Measurements from ENCODE around the gene MRPL34. TPM values are rescaled to one million over a fixed set of nuclear protein-coding genes. Genes with fewer than 3 reads are reported as not detected.
A peak's percentile ranks its signal among the peaks of the same experiment; 100 is the strongest.

Gene MRPL34
- total RNA-seq, 1 donor from 2014 or later = 125 TPM

- no peak for TF ChIP-seq CTCF (IDR thresholded peaks at IDR 0.05; ENCODE audit: insufficient read depth, low read length, poor library complexity, severe bottlenecking)
- DNase-seq (ENCODE audit: low read depth) = no peak
- no peak overlapping the region for H3K4me3 ChIP-seq (ENCODE audit: low read depth, low read length)
- peaks cover 3% of the 10 kb centered on the region for H3K36me3 ChIP-seq (ENCODE audit: control insufficient read depth, insufficient read depth, low read length)
- peaks cover 11% of the 10 kb centered on the region for H3K27me3 ChIP-seq (ENCODE audit: control insufficient read depth, insufficient read depth, low read length)
These were observed 20.9 kb downstream of the MRPL34 start for GRCh38 chr19:17326595-17326966.

GRCh38 chr19:17327068-17327653 is 21.5 kb downstream of the MRPL34 start:
- no peak for DNase-seq (ENCODE audit: low read depth)
- H3K4me3 ChIP-seq (ENCODE audit: low read depth, low read length) = no peak overlapping the region
- H3K36me3 ChIP-seq (ENCODE audit: control insufficient read depth, insufficient read depth, low read length) = peaks cover 1% of the 10 kb centered on the region
- H3K27me3 ChIP-seq (ENCODE audit: control insufficient read depth, insufficient read depth, low read length) = peaks cover 11% of the 10 kb centered on the region
- TF ChIP-seq CTCF (IDR thresholded peaks at IDR 0.05; ENCODE audit: insufficient read depth, low read length, poor library complexity, severe bottlenecking) = no peak

GRCh38 chr19:17327654-17328516 is 22.2 kb downstream of the MRPL34 start:
- peaks cover 11% of the 10 kb centered on the region for H3K27me3 ChIP-seq (ENCODE audit: control insufficient read depth, insufficient read depth, low read length)
- H3K36me3 ChIP-seq (ENCODE audit: control insufficient read depth, insufficient read depth, low read length) = peaks cover 1% of the 10 kb centered on the region
- peak overlapping the region; percentile 26 for H3K4me3 ChIP-seq (ENCODE audit: low read depth, low read length)
- peak; percentile 65 for TF ChIP-seq CTCF (IDR thresholded peaks at IDR 0.05; ENCODE audit: insufficient read depth, low read length, poor library complexity, severe bottlenecking)
- peak; percentile 61 for DNase-seq (ENCODE audit: low read depth)

- TF ChIP-seq CTCF (IDR thresholded peaks at IDR 0.05; ENCODE audit: insufficient read depth, low read length, poor library complexity, severe bottlenecking) = no peak
- Histone ChIP-seq H3K4me3 (ENCODE audit: low read depth, low read length) (peak overlapping the region; percentile 26), H3K36me3 (ENCODE audit: control insufficient read depth, insufficient read depth, low read length) (peaks cover 1% of the 10 kb centered on the region), H3K27me3 (ENCODE audit: control insufficient read depth, insufficient read depth, low read length) (peaks cover 11% of the 10 kb centered on the region)
- DNase-seq (ENCODE audit: low read depth) = no peak
These were observed 23.1 kb downstream of the MRPL34 start for GRCh38 chr19:17328517-17329365.

GRCh38 chr19:17329366-17330261 is 23.9 kb downstream of the MRPL34 start:
- H3K36me3 ChIP-seq (ENCODE audit: control insufficient read depth, insufficient read depth, low read length) = peaks cover 1% of the 10 kb centered on the region
- TF ChIP-seq CTCF (IDR thresholded peaks at IDR 0.05; ENCODE audit: insufficient read depth, low read length, poor library complexity, severe bottlenecking) = no peak
- peaks cover 11% of the 10 kb centered on the region for H3K27me3 ChIP-seq (ENCODE audit: control insufficient read depth, insufficient read depth, low read length)
- no peak overlapping the region for H3K4me3 ChIP-seq (ENCODE audit: low read depth, low read length)
- no peak for DNase-seq (ENCODE audit: low read depth)
